NCI-H2171 treated with DMSO at 0.1 percent for 48 hours (cell line): Measurements from ENCODE around the gene DEAF1.

Experiments
- DNase-seq: peaks from one replicate; lab custom pipeline; 2025; lab: John Stamatoyannopoulos, UW

DEAF1 gene

DNA sequence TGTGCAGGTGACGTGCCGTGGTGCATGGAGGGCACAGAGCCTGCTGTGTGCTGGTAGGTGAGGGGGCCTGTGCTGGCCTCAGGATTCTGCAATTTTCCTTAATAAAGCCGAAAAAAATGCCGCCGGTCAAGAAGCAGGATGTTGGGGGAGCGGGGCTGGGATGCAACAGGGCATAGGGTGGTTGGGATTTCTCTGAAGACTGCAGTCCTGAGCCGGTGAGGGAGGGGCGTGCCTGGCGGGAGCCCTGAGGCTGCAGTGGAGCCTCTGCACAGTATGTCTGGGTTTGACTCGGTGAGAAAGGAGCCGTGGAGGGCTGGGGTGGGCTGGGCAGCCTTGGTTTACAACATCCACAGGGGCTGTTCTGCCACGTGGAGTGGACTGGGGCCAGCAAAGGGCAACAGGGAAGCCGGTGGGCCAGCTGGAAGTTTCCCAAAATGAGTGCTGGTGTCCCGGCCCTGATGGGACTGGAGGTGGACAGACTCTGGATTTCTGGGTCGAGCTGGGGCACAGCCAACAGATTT lies 71.6 kb downstream of the DEAF1 start:
- no peak for DNase-seq

DNA sequence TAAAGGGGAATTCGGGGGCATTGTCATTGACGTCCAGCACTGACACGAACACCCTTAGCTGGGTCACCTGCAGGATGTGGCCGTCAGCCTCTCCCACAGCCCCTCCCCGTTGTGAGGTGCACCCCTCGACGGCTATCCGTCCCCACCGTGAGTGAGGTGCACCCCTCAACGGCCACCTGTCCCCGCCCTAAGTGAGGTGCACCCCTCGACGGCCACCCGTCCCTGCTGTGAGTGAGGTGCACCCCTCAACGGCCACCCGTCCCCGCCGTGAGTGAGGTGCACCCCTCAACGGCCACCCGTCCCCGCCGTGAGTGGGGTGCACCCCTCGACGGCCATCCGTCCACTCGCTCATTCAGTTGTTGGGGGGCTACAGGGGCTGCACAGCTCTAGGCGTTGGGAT lies 73.2 kb downstream of the DEAF1 start:
- no peak for DNase-seq

DNA sequence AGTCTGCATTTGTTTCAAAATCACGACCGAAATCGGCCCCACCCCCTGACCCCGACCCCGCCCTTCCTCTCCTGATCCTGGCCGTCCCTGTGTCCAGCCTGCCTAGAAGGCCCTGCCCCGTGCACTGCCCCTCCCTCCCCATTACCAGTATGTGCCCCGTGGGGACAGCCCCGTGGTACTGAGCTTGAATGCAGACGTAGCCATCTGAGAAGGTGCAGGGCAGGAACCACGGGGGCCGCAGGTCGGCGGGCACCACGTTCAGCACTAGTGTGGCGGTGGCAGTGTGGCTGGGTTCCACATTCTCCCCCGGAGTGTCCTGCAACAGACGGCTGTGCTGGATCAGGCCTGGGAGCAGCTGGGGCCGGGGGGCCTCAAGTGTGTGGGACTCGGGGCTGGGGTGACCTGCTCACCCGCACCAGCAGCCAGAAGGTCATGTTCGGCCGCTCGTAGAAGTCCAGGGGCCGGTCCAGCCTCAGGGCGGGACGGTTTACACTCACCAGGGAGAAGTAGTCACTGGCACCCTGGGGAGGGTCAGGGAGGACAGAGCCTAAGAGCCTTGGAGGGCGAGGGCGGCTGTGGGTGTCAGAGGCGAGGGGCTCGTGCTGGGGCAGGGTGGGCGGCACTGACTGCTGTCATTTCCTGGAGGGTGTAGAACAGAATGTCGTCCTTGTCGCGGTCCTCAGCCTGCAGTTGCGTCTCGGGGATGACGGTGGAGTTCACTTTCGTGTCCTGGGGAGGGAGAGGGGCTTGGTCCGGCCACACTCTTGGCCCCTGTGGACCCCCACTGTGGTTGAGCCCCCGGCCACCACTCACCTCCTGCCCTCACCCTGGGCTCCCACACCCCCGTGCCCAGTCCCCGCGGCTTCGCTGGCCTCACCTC lies 73.8 kb downstream of the DEAF1 start:
- no peak for DNase-seq

DNA sequence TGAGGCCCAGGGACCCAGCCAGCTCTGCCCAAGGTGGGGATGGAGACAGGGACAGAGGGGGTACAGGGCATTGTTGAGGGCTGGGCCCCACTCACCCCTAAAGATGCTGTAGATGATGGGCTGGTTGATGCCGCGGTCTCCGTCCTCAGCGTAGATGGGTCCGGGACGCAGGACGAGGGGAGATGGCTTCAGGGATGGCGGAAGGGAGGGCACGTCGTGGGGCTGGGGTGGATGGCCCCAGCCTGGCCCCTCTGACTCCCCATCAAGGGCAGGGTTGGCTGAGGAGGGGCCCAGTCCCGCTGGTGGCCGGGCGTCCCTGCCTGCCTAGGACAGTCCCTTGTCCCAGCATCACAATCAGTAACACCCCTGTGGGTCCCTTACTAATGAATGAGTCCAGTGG lies 74.8 kb downstream of the DEAF1 start:
- no peak for DNase-seq

DNA sequence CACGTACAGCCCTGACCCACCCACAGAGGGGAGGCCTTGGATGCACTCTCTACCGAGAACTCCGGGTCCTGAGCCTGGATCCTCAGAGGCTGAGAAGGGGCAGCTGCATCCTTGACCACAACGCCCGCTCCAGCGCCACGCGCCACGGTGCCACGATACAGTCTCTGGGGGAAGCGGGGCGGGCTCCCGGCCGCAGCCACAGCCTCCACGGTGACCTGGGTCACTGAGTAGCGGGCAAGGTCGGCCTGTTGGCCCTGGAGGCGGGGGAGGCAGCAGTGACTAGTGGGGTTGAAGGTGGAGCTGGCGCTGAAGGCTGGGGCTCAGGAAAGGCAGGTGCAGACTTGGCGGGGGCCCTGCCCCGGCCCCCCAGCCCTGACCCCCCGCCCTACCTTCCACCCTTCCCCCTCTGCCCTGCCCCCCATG lies 75.4 kb downstream of the DEAF1 start:
- no peak for DNase-seq

DNA sequence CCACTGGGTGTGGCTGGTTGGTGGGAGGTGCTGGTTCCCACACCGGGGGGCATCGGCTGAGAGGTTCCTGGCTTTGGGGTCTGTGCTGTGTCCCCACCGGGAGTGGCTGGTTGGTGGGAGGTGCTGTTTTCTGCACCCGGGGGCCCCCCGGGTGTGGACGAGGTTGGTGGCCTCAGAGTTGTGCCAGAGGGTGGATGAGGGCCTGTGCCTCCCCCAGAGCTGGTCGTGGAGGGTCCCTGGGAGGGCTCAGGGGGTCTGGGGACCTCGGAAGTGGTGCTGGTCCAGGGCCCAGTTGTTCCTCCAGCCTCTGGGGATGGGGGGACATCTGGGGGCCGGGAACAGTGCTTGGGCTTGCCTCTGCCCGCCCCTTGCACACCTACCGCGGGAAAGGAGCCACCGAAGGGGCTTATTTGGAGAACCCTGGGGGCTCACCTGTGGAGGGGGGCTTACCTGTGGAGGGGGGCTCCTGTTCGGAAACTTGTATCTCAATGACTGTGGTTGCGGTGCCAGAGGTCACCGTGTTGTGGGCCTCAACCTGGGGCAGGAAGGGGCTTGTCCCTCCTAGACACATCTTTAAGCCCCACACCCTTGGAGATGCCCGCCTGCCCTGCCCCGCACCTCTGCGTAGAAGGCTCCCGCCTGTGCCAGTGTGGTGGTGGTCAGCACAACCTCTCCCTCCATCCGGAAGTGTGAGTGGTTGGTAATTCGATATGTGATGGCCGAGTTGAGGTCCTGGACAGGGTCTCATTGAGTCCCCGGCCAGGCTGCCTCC lies 76.0 kb downstream of the DEAF1 start:
- DNase-seq, result no peak

DNA sequence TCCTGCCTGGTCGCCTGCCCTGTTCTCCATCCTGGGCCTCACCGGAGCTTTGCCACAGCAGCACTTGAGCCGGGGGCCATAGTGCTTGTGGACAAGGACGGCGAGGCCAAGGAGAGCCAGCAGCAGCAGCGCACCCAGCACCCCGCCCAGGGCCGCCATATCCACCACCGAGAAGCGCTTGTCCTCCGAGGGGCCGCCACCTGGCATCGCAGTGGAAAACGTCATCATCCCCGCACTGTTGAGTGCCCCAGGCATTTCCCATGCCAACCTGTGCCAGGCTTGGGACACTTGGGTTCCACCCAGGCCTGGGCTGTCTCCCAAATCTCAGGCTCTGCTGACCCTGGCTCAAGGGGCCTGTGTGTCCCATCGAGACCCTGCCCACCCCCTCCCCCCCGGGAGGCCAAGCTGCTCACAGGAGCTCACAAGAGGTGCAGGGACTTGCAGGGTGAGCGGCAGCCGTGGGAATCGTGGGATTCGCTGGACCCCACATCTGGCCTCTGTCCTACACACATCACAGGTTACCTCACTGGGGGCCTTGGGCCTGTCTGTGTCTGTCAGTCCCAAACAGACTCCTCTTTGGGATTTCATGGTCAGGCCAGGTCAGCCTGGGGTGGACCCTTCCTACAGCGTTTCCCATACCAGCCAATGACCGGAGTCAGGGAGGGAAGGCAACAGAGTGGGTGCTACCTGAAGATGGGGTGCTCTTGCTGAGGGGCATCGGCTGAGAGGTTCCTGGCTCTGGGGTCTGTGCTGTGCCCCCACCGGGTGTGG lies 76.9 kb downstream of the DEAF1 start:
- DNase-seq, result no peak

DNA sequence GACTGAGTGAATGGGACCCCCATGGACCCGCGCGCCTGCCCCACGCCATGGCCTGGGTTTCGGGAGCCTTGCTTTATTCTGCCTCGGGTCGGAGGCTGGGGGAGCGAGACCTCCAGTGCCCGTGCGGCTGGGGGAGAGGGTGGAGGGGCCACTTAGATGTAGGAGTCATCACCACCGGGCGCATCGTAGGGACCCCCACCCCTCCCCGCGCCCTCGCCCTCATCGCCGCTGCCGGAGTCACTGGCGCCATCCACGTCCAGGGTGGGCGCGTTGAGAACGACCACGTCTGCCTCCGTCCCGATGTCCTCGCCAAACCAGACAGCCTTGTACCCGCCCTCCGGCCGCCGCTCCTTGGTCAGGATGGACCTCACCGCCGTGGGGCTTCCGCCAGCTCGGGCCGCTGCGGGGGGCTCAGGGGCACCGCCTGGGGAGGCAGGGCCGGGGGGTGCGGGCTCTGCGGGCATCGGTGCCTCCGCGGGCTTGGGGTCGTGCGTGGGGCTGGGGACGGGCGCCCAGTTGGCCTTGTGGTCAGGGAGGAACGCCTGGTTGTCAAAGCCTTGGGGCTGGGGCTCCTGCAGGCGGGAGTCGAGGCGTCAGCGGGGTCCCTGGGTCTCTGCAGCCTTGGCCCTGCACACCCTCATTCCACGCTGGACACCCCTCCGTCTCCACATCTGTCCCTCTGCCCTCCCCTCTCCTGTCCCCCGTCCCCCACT lies 77.7 kb downstream of the DEAF1 start:
- DNase-seq, result no peak

DNA sequence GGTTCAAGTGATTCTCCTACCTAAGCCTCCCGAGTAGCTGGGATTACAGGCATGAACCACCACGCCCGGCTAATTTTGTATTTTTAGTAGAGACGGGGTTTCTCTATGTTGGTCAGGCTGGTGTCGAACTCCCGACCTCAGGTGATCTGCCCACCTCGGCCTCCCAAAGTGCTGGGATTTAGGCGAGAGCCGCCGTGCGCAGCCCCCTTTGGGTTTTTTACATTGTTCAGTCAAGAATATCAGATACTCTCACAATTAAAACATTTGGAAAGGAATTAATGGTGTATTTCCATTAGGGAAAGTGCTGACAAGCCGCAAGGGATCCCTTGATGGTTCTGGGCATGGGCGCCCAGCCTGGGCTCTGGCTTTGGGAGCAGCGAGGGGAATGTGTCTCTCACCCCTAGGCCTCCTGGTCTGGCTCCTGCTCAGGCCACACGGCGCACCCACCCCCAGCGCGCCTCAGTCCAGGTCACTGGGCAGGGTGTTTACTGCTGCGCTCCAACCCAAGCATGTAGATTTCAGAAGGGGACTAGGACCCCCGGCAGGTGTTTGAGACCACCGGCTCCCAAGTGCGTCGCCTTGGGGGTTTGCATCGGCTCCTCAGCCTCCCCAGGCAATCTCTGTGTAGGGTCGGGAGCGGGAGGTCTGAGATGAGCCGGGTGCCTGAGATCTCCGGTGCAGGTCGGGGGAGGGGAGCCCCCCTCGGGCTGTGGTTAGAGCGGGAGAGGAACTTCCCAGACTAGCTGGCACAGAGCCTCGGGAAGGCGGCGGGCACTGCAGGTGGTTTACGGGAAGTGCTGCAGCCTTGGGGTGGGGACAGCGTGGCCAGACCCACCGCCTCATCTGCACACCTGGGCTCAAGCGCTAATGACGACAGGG lies 78.5 kb downstream of the DEAF1 start:
- DNase-seq, result no peak

DNA sequence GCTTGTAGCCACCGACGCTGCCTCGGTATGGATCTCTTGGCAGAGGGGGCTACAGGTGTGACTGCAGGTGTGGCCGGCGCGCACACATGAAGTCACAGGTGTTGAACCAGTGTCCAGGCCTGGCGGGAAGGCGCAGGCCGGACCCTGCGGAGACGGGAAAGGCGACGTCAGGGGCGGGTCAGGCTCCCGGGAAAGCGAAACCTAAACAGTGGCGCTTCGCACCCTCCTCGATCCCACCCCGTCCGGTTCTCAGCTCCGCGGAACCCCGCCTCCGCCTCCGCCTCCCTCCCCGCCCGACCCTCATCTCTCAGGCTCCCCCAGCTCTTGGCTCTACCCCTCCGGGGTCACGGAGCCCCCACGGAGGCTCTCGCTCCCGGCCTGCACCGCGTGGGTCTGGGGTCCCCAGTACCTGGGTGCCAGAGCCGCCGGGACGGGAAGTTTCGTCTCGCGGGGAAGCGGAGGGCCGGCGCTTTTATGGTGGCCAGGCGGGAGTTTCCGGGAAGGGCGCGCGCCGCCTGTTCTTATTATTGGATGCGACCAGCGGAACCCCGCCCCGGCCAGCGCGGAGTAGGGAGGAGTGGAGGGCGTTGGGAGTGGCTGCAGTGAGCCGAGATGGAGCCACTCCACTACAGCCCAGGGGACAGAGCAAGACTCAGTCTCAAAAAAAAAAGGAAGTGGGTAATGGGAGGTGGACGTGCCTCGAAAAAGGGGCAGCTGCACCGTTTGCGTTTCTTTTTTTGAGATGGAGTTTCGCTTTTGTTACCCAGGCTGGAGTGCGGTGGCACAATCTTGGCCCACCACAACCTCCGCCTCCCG lies 79.3 kb downstream of the DEAF1 start, which contains the start of gene IRF7:
Gene IRF7, minus strand, starts transcription at position 447 of the 816 bp plus-strand sequence. CDS start 586 bp downstream, outside the sequence.
- DNase-seq, result peak; percentile 55

DNA sequence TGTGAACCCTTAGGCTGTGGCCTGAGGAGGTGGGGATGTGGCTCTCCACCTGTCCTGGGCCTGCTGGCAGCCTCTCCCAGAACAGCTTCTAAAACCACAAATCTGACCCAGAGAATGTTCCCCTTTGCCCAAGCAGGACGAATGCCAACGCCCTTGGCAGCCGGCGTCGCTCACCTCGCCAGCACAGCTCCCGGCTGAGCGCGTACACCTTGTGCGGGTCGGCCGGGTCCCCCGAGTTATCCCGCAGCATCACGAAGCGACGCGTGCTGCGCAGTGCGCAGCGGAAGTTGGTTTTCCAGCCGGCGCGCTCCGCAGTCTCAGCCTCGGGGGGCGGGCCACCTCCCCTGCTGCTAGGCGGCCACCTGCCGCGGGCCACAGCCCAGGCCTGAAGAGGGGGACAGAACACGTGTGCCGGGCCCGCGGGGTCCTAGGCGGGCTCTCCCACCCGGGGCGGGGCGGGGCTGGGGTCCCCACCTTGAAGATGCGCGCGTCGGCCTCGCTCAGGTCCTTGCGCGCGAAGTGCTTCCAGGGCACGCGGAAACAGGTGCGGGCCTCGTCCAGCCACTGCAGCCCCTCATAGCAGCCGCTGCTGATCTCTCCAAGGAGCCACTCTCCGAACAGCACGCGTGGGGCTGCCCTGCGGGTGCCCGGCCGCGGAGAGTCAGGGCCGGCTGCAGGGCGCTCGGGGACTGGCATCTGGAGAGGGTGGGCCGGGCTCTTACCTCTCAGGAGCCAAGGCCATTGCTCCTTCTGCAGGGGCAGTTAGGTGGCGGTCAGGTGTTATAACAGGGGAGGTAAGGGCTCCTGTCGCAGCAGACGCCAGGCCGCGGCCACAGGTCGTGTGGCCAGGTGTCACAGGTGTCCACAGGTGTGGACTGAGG lies 80.2 kb downstream of the DEAF1 start:
- DNase-seq, result no peak

DNA sequence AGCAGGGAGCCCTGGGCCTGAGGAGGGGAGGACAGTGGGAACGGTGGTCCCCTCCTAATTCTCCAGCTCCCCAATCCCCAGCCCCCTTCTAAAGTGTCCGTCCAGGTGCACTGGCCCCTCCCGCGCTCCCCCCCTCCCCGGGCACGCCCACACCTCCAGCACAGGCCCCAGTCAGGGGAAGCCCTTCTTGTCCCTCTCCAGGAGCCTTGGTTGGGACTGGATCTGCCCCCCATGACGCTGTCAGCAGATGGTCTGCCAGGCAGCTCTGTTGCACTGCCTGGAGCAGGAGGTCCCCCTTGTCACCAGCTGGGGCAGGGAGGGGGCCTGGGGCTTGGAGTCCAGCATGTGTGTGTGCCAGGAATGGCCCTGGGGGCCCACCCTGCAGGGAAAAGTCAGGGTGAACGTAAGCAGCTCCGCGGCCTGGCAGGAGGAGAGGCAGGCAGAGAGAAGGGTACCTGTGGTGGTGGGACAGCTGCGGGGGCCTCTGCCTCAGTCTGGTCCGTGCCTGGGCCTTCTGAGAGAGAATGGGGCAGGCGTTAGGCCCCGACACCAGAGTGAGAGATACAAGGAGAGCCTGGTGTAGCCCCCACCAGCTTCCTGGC lies 80.9 kb downstream of the DEAF1 start:
- DNase-seq, result peak; percentile 2

DNA sequence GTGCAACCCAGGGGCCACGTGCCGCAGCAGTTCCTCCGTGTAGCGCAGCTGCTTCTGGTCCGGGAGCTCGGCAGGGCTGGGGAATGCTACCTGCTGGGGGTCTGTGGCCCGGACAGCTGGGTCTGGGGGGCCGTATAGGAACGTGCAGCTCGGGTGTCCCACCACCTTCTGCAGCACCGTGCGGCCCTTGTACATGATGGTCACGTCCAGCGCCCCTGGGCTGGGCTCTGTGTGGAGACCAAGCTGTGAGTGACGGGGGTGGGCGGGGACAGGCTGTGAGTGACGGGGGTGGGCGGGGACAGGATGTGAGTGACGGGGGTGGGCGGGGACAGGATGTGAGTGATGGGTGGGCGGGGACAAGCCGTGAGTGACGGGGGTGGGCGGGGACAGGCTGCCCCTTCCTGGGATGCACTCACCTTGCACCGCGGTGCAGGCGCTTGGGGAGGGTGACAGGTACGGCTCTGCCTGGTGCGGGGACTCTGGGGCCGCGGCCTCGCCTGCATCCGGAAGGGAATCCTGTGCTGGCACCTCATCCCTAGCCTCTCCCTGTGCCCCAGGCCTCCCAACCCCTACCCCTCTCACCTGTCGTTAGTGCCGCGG lies 81.6 kb downstream of the DEAF1 start:
- peak; percentile 11 for DNase-seq

DNA sequence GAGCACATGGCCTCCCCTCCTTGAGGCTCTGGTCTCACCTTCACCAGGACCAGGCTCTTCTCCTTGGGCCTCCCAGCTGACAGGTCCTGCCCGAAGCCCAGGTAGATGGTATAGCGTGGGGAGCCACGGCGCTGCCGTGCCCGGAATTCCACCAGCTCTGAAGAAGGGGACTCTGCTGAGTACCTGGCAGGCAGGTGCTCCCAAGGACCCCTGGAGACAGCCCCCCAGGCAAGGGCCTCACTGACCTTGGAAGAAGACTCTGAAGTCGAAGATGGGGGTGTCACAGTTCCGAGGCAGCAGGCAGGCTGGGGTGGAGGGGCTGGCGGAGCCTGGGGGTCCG lies 82.1 kb downstream of the DEAF1 start:
- no peak for DNase-seq

DNA sequence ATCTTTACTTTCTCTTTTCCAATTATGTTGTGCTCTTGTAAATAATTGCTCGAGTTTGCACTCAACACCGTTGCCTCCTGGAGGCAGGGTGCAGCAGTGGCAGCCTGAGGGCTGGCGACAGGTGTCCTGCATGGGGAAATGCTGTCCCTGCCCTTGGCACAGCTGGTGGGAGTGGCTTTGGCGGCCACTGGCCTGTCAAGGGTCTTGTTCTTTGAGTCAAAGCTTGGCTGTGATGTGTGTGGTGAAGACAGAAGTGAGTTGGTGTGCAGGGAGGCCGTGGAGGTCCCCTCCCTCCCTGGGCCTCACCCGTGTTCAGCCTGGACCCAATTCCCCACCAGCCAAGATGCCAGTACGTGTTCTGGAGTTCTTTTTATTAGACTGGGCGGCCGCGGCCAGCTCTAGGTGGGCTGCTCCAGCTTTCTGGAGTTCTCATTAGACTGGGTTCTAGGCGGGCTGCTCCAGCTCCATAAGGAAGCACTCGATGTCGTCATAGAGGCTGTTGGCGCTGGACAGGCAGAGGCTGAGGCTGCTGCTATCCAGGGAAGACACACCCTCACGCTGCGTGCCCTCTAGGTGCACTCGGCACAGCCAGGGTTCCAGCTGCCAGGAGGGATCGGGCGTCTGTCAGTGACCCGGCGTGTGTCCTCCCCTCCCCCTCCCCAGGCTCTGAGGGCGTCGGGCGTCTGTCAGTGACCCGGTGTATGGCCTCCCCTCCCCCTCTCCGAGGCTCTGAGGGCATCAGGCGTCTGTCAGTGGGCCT lies 82.6 kb downstream of the DEAF1 start:
- no peak for DNase-seq

DNA sequence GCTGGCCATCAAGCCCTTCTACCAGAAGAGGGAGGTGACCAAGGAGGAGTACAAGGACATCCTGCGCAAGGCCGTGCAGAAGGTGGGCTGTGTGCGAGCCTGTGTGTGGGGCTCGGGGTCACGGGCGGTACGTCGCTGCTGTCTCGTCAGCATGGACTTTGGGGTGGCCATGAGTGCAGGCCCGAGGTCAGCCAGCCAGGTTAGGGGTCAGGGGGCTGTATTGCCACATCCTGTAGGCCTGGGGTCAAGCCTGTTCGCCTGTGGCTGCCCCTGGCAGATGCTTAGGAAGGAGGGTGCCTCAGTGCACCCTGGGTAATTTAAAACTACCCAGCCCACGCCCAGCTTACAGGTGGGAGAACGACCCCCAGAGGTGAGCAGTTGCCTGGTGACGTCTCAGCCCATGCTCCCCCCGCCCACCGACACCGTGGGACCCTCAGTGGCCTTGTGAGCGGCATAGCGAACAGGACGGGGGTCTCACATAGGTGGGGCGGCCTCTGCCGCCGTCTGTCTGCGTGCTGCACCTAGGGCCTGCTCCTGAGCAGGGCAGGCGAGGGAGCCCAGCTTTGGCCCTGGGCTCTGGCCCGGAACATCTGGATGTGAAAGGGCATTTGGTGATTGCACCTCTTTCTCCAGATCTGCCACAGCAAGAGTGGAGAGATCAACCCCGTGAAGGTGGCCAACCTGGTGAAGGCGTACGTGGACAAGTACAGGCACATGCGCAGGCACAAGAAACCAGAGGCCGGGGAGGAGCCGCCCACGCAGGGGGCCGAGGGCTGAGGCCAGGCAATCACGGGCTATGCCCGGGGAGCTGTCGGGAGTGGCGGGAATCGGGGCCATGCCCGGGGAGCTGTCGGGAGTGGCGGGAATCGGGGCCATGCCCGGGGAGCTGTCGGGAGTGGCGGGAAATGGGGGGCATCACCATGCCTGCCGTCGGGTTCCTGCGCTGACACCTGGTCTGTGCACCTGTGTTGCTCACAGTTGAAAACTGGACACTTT lies 83.7 kb downstream of the DEAF1 start:
- DNase-seq, result no peak
